ENCODE data around the gene TMEM72. TPM values are rescaled to one million over a fixed set of nuclear protein-coding genes. Genes with fewer than 3 reads are reported as not detected.

Gene TMEM72
- total and polyA plus RNA-seq, 2 experiments from 2014 or later = not detected

DNA sequence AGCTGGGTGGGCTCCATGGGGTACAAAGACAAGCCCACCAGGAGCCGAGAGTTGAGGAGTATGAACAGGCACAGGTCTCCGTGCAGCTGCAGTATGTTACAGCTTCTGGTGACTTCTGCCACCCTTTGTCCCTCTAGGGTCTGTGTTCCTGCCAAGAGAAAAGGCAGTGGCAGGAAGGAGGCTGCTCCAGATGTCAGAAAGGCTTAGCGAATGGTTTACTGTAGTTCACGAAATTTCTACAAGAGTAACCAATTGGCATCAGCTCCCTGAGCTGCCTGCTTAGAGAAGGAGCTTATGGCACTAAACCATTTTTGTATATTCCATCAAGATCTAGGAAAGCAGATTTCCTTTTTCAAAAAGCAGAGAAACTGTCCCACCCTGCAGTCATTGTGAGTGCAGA, 48.2 kb upstream of the TMEM72 start:
- peaks cover 35% of the 10 kb centered on the region for H3K27me3 Mint-ChIP-seq (ENCODE audit: insufficient read depth, low read depth, poor library complexity)
- no peak for TF ChIP-seq ZNF114 (CRISPR knock-in tag; IDR thresholded peaks at IDR 0.05)
- TF ChIP-seq, protein P1, sequence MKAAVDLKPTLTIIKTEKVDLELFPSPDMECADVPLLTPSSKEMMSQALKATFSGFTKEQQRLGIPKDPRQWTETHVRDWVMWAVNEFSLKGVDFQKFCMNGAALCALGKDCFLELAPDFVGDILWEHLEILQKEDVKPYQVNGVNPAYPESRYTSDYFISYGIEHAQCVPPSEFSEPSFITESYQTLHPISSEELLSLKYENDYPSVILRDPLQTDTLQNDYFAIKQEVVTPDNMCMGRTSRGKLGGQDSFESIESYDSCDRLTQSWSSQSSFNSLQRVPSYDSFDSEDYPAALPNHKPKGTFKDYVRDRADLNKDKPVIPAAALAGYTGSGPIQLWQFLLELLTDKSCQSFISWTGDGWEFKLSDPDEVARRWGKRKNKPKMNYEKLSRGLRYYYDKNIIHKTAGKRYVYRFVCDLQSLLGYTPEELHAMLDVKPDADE (IDR thresholded peaks at IDR 0.05) = no peak
- no peak for TF ChIP-seq NANOG (IDR thresholded peaks at IDR 0.05; ENCODE audit: borderline replicate concordance)
- TF ChIP-seq JUNB (IDR thresholded peaks at IDR 0.05; ENCODE audit: unreplicated experiment) = no peak
- no peak for TF ChIP-seq CREB1 (CRISPR knock-in tag; IDR thresholded peaks at IDR 0.05; ENCODE audit: low read depth)
- TF ChIP-seq STAT1 (IDR thresholded peaks at IDR 0.05; ENCODE audit: unreplicated experiment) = no peak

DNA sequence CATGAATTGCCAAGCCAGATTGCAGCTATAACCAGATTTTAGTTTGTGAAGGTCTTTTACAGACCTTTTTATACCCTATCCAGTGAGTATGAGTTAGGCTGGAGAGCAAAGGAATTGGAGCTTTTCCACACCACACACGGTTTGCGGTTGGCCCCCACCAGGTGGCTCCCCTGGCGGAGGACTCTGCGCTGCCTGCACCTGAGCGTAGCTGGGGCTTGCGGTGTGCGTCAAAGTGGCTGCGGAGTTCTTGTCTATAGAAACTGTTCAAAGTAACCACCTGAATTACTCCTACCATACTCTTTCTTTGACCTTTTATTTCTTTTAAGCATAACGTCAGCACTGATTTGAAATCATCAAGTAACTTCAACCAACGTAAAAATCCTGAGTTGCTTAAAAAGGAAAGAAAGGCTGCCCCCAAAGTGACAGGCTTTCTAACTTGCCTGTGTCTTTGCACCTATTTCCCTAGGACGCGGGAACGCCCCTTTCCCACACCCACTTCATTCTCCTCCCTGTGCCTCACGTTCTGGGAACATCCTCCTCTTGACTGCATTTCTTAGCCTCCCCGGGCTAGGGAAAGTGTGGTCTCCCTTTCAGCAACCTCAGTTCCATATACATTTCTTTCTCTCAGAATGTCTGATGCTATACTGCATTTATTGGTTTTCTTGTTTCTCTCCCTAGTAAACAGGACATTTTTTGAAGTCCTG, 47.6 kb upstream of the TMEM72 start:
- Histone ChIP-seq H4K20me1 (replicated peaks; ENCODE audit: insufficient read depth) (no peaks in the 10 kb centered on the region), H3K4me1 (ENCODE audit: insufficient read depth) (0 out of 2 replicates have a peak, but pooled peaks cover 9% of the 10 kb centered on the region), H3K27me3 (ENCODE audit: insufficient read depth) (peaks cover 38% of the 10 kb centered on the region), H3K4me2 (peak overlapping the region; percentile 80), H3K79me2 (replicated peaks; ENCODE audit: insufficient read depth) (no peaks in the 10 kb centered on the region), H3K27ac (ENCODE audit: low read depth) (no peak overlapping the region), H2AFZ (peak overlapping the region; percentile 91), H3K36me3 (ENCODE audit: insufficient read depth) (no peaks in the 10 kb centered on the region), H3K4me3 (peak overlapping the region; percentile 63), H3K9me2 (ENCODE audit: insufficient read depth) (peaks cover 1% of the 10 kb centered on the region; the same call in 1 of the 2 replicates), H3F3A (replicated peaks; ENCODE audit: low read depth) (no peaks in the 10 kb centered on the region)
- Mint-ChIP-seq H3K4me1 (peaks cover 21% of the 10 kb centered on the region), H3K9me3 (peaks cover 5% of the 10 kb centered on the region; the same call in 2 of the 3 replicates), H3K27ac (no peak overlapping the region), H3K4me3 (peak overlapping the region; percentile 85; the same call in 1 of the 3 replicates), H3K36me3 (ENCODE audit: low read depth) (no peaks in the 10 kb centered on the region), H3K27me3 (ENCODE audit: insufficient read depth, low read depth, poor library complexity) (peaks cover 38% of the 10 kb centered on the region)
- peak; percentile 44 for ATAC-seq
- TF ChIP-seq, protein P2, sequence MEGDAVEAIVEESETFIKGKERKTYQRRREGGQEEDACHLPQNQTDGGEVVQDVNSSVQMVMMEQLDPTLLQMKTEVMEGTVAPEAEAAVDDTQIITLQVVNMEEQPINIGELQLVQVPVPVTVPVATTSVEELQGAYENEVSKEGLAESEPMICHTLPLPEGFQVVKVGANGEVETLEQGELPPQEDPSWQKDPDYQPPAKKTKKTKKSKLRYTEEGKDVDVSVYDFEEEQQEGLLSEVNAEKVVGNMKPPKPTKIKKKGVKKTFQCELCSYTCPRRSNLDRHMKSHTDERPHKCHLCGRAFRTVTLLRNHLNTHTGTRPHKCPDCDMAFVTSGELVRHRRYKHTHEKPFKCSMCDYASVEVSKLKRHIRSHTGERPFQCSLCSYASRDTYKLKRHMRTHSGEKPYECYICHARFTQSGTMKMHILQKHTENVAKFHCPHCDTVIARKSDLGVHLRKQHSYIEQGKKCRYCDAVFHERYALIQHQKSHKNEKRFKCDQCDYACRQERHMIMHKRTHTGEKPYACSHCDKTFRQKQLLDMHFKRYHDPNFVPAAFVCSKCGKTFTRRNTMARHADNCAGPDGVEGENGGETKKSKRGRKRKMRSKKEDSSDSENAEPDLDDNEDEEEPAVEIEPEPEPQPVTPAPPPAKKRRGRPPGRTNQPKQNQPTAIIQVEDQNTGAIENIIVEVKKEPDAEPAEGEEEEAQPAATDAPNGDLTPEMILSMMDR (conservative IDR thresholded peaks at IDR 0.05; ENCODE audit: low read depth in 2 of 2) = peak; percentile 40 to 52
- no peak for TF ChIP-seq POLR2AphosphoS5 (IDR thresholded peaks at IDR 0.05; ENCODE audit: low read depth)
- TF ChIP-seq EZH2 (IDR thresholded peaks at IDR 0.05; ENCODE audit: low read depth, unreplicated experiment) = no peak
- peak; percentile 53 for DNase-seq (ENCODE audit: low spot score)

More for the DNA sequence above, 48.2 kb upstream of the TMEM72 start:
- H3K4me1 ChIP-seq (ENCODE audit: insufficient read depth) = 0 out of 2 replicates have a peak, but pooled peaks cover 9% of the 10 kb centered on the region
- H3K4me3 Mint-ChIP-seq = no peak overlapping the region
- H3K36me3 Mint-ChIP-seq (ENCODE audit: low read depth) = no peaks in the 10 kb centered on the region
- no peak overlapping the region for H3K27ac ChIP-seq (ENCODE audit: low read depth)
- peaks cover 3% of the 10 kb centered on the region; the same call in 1 of the 2 replicates for H3K9me2 ChIP-seq (ENCODE audit: insufficient read depth)
- H3K4me1 Mint-ChIP-seq = peaks cover 25% of the 10 kb centered on the region
- ATAC-seq (no peak), DNase-seq (ENCODE audit: low spot score) (no peak)
- H3F3A ChIP-seq (replicated peaks; ENCODE audit: low read depth) = no peaks in the 10 kb centered on the region
- peaks cover 5% of the 10 kb centered on the region; the same call in 2 of the 3 replicates for H3K9me3 Mint-ChIP-seq
- H3K27me3 ChIP-seq (ENCODE audit: insufficient read depth) = peaks cover 38% of the 10 kb centered on the region
- 0 out of 2 replicates have a peak overlapping the region, but pooled peaks have one; percentile 6 for H2AFZ ChIP-seq
- no peak overlapping the region for H3K4me3 ChIP-seq
- no peaks in the 10 kb centered on the region for H3K79me2 ChIP-seq (replicated peaks; ENCODE audit: insufficient read depth)
- H3K4me2 ChIP-seq = peak overlapping the region; percentile 80; the same call in 1 of the 2 replicates
- H3K36me3 ChIP-seq (ENCODE audit: insufficient read depth) = no peaks in the 10 kb centered on the region
- no peak overlapping the region for H3K27ac Mint-ChIP-seq
- H4K20me1 ChIP-seq (replicated peaks; ENCODE audit: insufficient read depth) = no peaks in the 10 kb centered on the region

Data from GM23338 (cell line).